Stomach (tissue), 4 donors: ENCODE data around the gene S1PR3.

Experiments
- EP300 ChIP-seq: sonication (generic); formaldehyde crosslinking; IDR thresholded peaks from one replicate; pipeline ENCODE4 v1.6.1; 2017; ENCODE audit warnings: antibody characterized with exemption
- POLR2A ChIP-seq, 4 donors: fragments of 450-650 bp; IDR thresholded peaks; one replicate each; pipeline ENCODE4 v1.6.1; 2016; ENCODE audit warnings: antibody characterized with exemption in 4 of 4, control low read depth in 2 of 4, mild to moderate bottlenecking in 1 of 4, moderate library complexity in 1 of 4
- POLR2AphosphoS5 ChIP-seq, 3 donors: sonication (generic); formaldehyde crosslinking; IDR thresholded peaks; one replicate each; pipeline ENCODE4 v1.6.1; 2016; ENCODE audit warnings: antibody characterized with exemption in 3 of 3
- TF ChIP-seq, protein P1 (sequence below), 7 experiments: fragments of 450-650 bp in 4 of 7; fragments of 200-600 bp in 3 of 7; sonication (generic) in 3 of 7; IDR thresholded peaks; one replicate each; pipeline ENCODE4 v1.5.1; 2016 to 2019; ENCODE audit warnings: antibody characterized with exemption in 7 of 7, control low read depth in 2 of 7, mild to moderate bottlenecking in 1 of 7

DNA sequence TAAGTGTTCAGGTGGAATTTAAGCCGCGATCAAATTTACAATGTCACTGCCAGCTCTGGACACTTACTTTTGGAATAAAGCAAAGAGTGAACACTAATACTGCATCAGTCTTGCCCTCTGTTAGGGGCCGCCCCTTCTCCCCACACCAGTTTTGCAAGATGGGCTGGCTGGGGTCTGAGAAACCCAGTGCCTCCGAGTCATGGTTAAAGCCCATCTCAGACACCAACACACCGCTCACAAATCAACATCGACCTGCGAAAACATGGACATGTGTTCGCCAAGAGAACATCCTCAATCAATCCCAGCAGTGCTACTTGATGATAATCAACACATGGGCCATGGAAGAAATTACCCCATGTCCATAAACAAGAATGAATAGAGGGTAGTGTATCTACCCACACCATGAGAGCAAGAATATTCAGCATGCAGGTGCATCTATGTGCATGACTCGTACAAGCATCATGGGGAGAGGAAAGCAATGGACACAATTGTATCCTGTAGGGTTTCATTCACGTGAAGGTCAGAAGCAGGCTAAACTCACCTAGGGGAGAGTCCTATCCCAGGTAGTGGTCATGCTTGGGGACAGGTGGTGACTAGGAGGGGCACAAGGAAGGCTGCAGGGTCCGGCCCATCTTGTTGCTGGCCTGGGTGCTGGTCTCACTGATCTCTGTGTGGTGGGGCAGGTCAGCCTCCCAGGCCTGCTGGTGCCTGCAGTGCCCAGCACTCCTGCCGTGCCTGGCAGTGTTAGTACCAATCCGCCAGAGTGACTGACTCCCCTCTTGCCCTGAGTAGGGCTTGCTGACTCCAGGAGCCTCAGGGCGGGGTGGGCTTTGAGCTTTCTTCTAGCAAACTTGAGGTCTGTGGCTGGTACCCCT, 5.0 kb downstream of the S1PR3 start:
- TF ChIP-seq POLR2AphosphoS5 (IDR thresholded peaks at IDR 0.05): no peak
- no peak for TF ChIP-seq EP300
- TF ChIP-seq, protein P1, sequence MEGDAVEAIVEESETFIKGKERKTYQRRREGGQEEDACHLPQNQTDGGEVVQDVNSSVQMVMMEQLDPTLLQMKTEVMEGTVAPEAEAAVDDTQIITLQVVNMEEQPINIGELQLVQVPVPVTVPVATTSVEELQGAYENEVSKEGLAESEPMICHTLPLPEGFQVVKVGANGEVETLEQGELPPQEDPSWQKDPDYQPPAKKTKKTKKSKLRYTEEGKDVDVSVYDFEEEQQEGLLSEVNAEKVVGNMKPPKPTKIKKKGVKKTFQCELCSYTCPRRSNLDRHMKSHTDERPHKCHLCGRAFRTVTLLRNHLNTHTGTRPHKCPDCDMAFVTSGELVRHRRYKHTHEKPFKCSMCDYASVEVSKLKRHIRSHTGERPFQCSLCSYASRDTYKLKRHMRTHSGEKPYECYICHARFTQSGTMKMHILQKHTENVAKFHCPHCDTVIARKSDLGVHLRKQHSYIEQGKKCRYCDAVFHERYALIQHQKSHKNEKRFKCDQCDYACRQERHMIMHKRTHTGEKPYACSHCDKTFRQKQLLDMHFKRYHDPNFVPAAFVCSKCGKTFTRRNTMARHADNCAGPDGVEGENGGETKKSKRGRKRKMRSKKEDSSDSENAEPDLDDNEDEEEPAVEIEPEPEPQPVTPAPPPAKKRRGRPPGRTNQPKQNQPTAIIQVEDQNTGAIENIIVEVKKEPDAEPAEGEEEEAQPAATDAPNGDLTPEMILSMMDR (IDR thresholded peaks at IDR 0.05): no peak
- no peak for TF ChIP-seq POLR2A (IDR thresholded peaks at IDR 0.05)
